ENCODE results near the gene SLC37A1. TPM values are rescaled to one million over a fixed set of nuclear protein-coding genes. Genes with fewer than 3 reads are reported as not detected.
"Not testable (repeated sequence)": the region's sequence is repeated elsewhere in the genome, so short reads cannot be mapped to it uniquely, and the experiment has no call there.

Gene SLC37A1
- total RNA-seq, 1 experiment from 2014 or later, result 8.9 TPM

- not testable (repeated sequence) for DNase-seq (ENCODE audit: extremely low read depth, low read depth)
Measured at GRCh38 chr21:42628466-42629061, 114.9 kb downstream of the SLC37A1 start.

- no peak for DNase-seq (ENCODE audit: extremely low read depth, low read depth)
Measured at GRCh38 chr21:42629933-42630589, 116.4 kb downstream of the SLC37A1 start.

DNA sequence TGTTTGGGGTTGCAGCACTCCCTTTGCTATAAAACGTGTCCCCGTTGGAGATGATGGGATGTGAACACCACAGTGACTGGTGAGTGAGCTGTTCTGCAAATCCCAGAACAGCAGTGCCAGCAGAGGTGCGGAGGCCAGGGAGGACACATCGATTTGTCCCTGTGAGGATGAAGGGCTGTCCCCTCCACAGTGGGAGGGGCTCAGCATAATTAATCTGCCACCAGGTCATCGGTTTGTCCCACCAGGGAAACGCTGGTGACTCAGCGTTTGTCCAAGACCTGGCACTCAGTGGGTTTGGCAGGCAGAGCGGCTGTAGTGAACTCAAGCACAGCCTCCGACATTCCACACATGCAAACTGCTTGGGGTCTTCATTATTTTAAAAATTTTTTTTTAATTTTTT, 117.0 kb downstream of the SLC37A1 start:
- no peak for DNase-seq (ENCODE audit: extremely low read depth, low read depth)

Other genes starting within 250 kb of the SLC37A1 start
- gene TFF3, start 198.4 kb upstream of the SLC37A1 start, total RNA-seq (2014; rRNA removed; shearing (Covaris generic)), result not detected in 2 replicates
- not detected in 2 replicates for gene TFF2, start 162.9 kb upstream of the SLC37A1 start, total RNA-seq (2014; rRNA removed; shearing (Covaris generic))
- gene TFF1, start 147.3 kb upstream of the SLC37A1 start, total RNA-seq (2014; rRNA removed; shearing (Covaris generic)), result not detected in 2 replicates
- 0.05 and 0.17 TPM in 2 replicates for gene TMPRSS3, start 117.8 kb upstream of the SLC37A1 start, total RNA-seq (2014; rRNA removed; shearing (Covaris generic))
- not detected in 2 replicates for gene UBASH3A, start 110.0 kb upstream of the SLC37A1 start, total RNA-seq (2014; rRNA removed; shearing (Covaris generic))
- 0.02 TPM in 1 of 2 replicates, not detected in the other for gene RSPH1, start 17.6 kb upstream of the SLC37A1 start, total RNA-seq (2014; rRNA removed; shearing (Covaris generic))
- 5.2 and 5.3 TPM in 2 replicates for gene PDE9A, start 139.8 kb downstream of the SLC37A1 start, total RNA-seq (2014; rRNA removed; shearing (Covaris generic))

Data from NCI-H460 (cell line).